Mononuclear cell (primary cell): Measurements from ENCODE around the gene FHOD1. TPM values are rescaled to one million over a fixed set of nuclear protein-coding genes. Genes with fewer than 3 reads are reported as not detected.

ENCODE experiments used
- total RNA-seq: library from RNA; depleted of rRNA; stranded (reverse); fragments of >200 nt; gene quantifications from one replicate; pipeline ENCODE4 v1.2.3, GENCODE V29; 2012

The FHOD1 gene
- total RNA-seq, 1 donor, result 16.5 TPM

Other genes with a start within 250 kb of the FHOD1 start
- gene CBFB, start 218.3 kb downstream of the FHOD1 start, total RNA-seq, result 80.5 TPM
- gene PHAF1, start 137.5 kb downstream of the FHOD1 start, total RNA-seq, result 32.5 TPM
- gene B3GNT9, start 96.5 kb downstream of the FHOD1 start, total RNA-seq, result 2.0 TPM
- gene TRADD, start 87.6 kb downstream of the FHOD1 start, total RNA-seq, result 18.4 TPM
- 8.5 TPM for gene FBXL8, start 87.5 kb downstream of the FHOD1 start, total RNA-seq
- 2.7 TPM for gene HSF4, start 82.7 kb downstream of the FHOD1 start, total RNA-seq
- gene NOL3, start 76.9 kb downstream of the FHOD1 start, total RNA-seq, result 0.73 TPM
- 3.5 TPM for gene MATCAP1, start 63.5 kb downstream of the FHOD1 start, total RNA-seq
- gene EXOC3L1, start 57.3 kb downstream of the FHOD1 start, total RNA-seq, result 0.42 TPM
- 53.3 TPM for gene E2F4, start 55.3 kb downstream of the FHOD1 start, total RNA-seq
- 0.31 TPM for gene ELMO3, start 48.4 kb downstream of the FHOD1 start, total RNA-seq
- gene TMEM208, start 20.4 kb downstream of the FHOD1 start, total RNA-seq, result 17.3 TPM
- 0.63 TPM for gene SLC9A5, start 1.5 kb upstream of the FHOD1 start, total RNA-seq
- 4.0 TPM for gene PLEKHG4, start 32.1 kb upstream of the FHOD1 start, total RNA-seq
- under 0.01 TPM for gene KCTD19, start 79.3 kb upstream of the FHOD1 start, total RNA-seq
- gene LRRC36, start 79.3 kb upstream of the FHOD1 start, total RNA-seq, result 0.31 TPM
- gene TPPP3, start 146.0 kb upstream of the FHOD1 start, total RNA-seq, result 5.6 TPM
- gene ZDHHC1, start 169.0 kb upstream of the FHOD1 start, total RNA-seq, result 0.63 TPM
- gene HSD11B2, start 183.6 kb upstream of the FHOD1 start, total RNA-seq, result not detected
- gene ATP6V0D1, start 233.7 kb upstream of the FHOD1 start, total RNA-seq, result 113 TPM
- not detected for gene AGRP, start 236.1 kb upstream of the FHOD1 start, total RNA-seq